ENCODE measurements around the gene SRGAP2B.
"Not testable (repeated sequence)": the region's sequence is repeated elsewhere in the genome, so short reads cannot be mapped to it uniquely, and the experiment has no call there.

SRGAP2B gene

GRCh38 chr1:145095284-145096057 is at the start of gene SRGAP2B, which contains the start of gene FAM72D:
Gene SRGAP2B, minus strand, starts transcription at chr1:145095328. Its CDS starts 2,427 bp downstream, at chr1:145092901.
Gene FAM72D, plus strand, starts transcription at chr1:145095974. Its CDS starts 874 bp downstream, at chr1:145096848.
- H3K4me1 ChIP-seq (ENCODE audit: control insufficient read depth, insufficient read depth, low read length, unreplicated experiment); H3K27ac ChIP-seq (ENCODE audit: low read depth, low read length); H3K27me3 ChIP-seq (ENCODE audit: insufficient read depth, low read length); H3K36me3 ChIP-seq (ENCODE audit: insufficient read depth, low read length); H2AFZ ChIP-seq (ENCODE audit: low read length, unreplicated experiment); H3K79me2 ChIP-seq (ENCODE audit: control insufficient read depth, insufficient read depth, low read length, unreplicated experiment): not testable (repeated sequence)
- peak within 1 kb of the TSS; percentile 63 for H3K4me3 ChIP-seq (ENCODE audit: low read depth, low read length)

- H3K4me1 ChIP-seq (ENCODE audit: control insufficient read depth, insufficient read depth, low read length, unreplicated experiment); H3K27me3 ChIP-seq (ENCODE audit: insufficient read depth, low read length); H3K79me2 ChIP-seq (ENCODE audit: control insufficient read depth, insufficient read depth, low read length, unreplicated experiment); H3K36me3 ChIP-seq (ENCODE audit: insufficient read depth, low read length); H3K4me3 ChIP-seq (ENCODE audit: low read depth, low read length); H3K27ac ChIP-seq (ENCODE audit: low read depth, low read length); H2AFZ ChIP-seq (ENCODE audit: low read length, unreplicated experiment): not testable (repeated sequence)
Observed at GRCh38 chr1:145144264-145144913, 49.3 kb upstream of the SRGAP2B start.

GRCh38 chr1:145140549-145140948 is 45.4 kb upstream of the SRGAP2B start:
- not testable (repeated sequence) for H3K4me1 ChIP-seq (ENCODE audit: control insufficient read depth, insufficient read depth, low read length, unreplicated experiment); H3K27ac ChIP-seq (ENCODE audit: low read depth, low read length); H3K27me3 ChIP-seq (ENCODE audit: insufficient read depth, low read length); H3K79me2 ChIP-seq (ENCODE audit: control insufficient read depth, insufficient read depth, low read length, unreplicated experiment); H3K36me3 ChIP-seq (ENCODE audit: insufficient read depth, low read length); H3K4me3 ChIP-seq (ENCODE audit: low read depth, low read length); H2AFZ ChIP-seq (ENCODE audit: low read length, unreplicated experiment)

- not testable (repeated sequence) for H3K36me3 ChIP-seq (ENCODE audit: insufficient read depth, low read length); H3K27ac ChIP-seq (ENCODE audit: low read depth, low read length); H2AFZ ChIP-seq (ENCODE audit: low read length, unreplicated experiment); H3K4me3 ChIP-seq (ENCODE audit: low read depth, low read length); H3K79me2 ChIP-seq (ENCODE audit: control insufficient read depth, insufficient read depth, low read length, unreplicated experiment); H3K27me3 ChIP-seq (ENCODE audit: insufficient read depth, low read length); H3K4me1 ChIP-seq (ENCODE audit: control insufficient read depth, insufficient read depth, low read length, unreplicated experiment)
Observed at GRCh38 chr1:145134476-145134875, 39.3 kb upstream of the SRGAP2B start.

GRCh38 chr1:145128697-145129469 is 33.8 kb upstream of the SRGAP2B start:
- H3K79me2 ChIP-seq (ENCODE audit: control insufficient read depth, insufficient read depth, low read length, unreplicated experiment); H3K36me3 ChIP-seq (ENCODE audit: insufficient read depth, low read length); H3K4me3 ChIP-seq (ENCODE audit: low read depth, low read length); H3K27ac ChIP-seq (ENCODE audit: low read depth, low read length); H3K27me3 ChIP-seq (ENCODE audit: insufficient read depth, low read length); H2AFZ ChIP-seq (ENCODE audit: low read length, unreplicated experiment); H3K4me1 ChIP-seq (ENCODE audit: control insufficient read depth, insufficient read depth, low read length, unreplicated experiment): not testable (repeated sequence)

- not testable (repeated sequence) for H3K79me2 ChIP-seq (ENCODE audit: control insufficient read depth, insufficient read depth, low read length, unreplicated experiment); H3K4me3 ChIP-seq (ENCODE audit: low read depth, low read length); H3K4me1 ChIP-seq (ENCODE audit: control insufficient read depth, insufficient read depth, low read length, unreplicated experiment); H3K27me3 ChIP-seq (ENCODE audit: insufficient read depth, low read length); H2AFZ ChIP-seq (ENCODE audit: low read length, unreplicated experiment); H3K36me3 ChIP-seq (ENCODE audit: insufficient read depth, low read length); H3K27ac ChIP-seq (ENCODE audit: low read depth, low read length)
Observed at GRCh38 chr1:145127144-145127543, 32.0 kb upstream of the SRGAP2B start.

GRCh38 chr1:145125112-145125511 is 30.0 kb upstream of the SRGAP2B start:
- not testable (repeated sequence) for H3K27ac ChIP-seq (ENCODE audit: low read depth, low read length); H2AFZ ChIP-seq (ENCODE audit: low read length, unreplicated experiment); H3K4me1 ChIP-seq (ENCODE audit: control insufficient read depth, insufficient read depth, low read length, unreplicated experiment); H3K36me3 ChIP-seq (ENCODE audit: insufficient read depth, low read length); H3K79me2 ChIP-seq (ENCODE audit: control insufficient read depth, insufficient read depth, low read length, unreplicated experiment); H3K4me3 ChIP-seq (ENCODE audit: low read depth, low read length); H3K27me3 ChIP-seq (ENCODE audit: insufficient read depth, low read length)

- H3K4me3 ChIP-seq (ENCODE audit: low read depth, low read length); H3K27me3 ChIP-seq (ENCODE audit: insufficient read depth, low read length); H3K79me2 ChIP-seq (ENCODE audit: control insufficient read depth, insufficient read depth, low read length, unreplicated experiment); H3K4me1 ChIP-seq (ENCODE audit: control insufficient read depth, insufficient read depth, low read length, unreplicated experiment); H3K27ac ChIP-seq (ENCODE audit: low read depth, low read length); H3K36me3 ChIP-seq (ENCODE audit: insufficient read depth, low read length); H2AFZ ChIP-seq (ENCODE audit: low read length, unreplicated experiment): not testable (repeated sequence)
Observed at GRCh38 chr1:145123992-145124641, 29.0 kb upstream of the SRGAP2B start.

- H2AFZ ChIP-seq (ENCODE audit: low read length, unreplicated experiment); H3K27me3 ChIP-seq (ENCODE audit: insufficient read depth, low read length); H3K4me1 ChIP-seq (ENCODE audit: control insufficient read depth, insufficient read depth, low read length, unreplicated experiment); H3K36me3 ChIP-seq (ENCODE audit: insufficient read depth, low read length); H3K27ac ChIP-seq (ENCODE audit: low read depth, low read length); H3K79me2 ChIP-seq (ENCODE audit: control insufficient read depth, insufficient read depth, low read length, unreplicated experiment); H3K4me3 ChIP-seq (ENCODE audit: low read depth, low read length): not testable (repeated sequence)
Observed at GRCh38 chr1:145123062-145123395, 27.9 kb upstream of the SRGAP2B start.

GRCh38 chr1:145122344-145123061 is 27.4 kb upstream of the SRGAP2B start:
- not testable (repeated sequence) for H3K27ac ChIP-seq (ENCODE audit: low read depth, low read length); H3K4me1 ChIP-seq (ENCODE audit: control insufficient read depth, insufficient read depth, low read length, unreplicated experiment); H3K4me3 ChIP-seq (ENCODE audit: low read depth, low read length); H3K79me2 ChIP-seq (ENCODE audit: control insufficient read depth, insufficient read depth, low read length, unreplicated experiment); H3K27me3 ChIP-seq (ENCODE audit: insufficient read depth, low read length); H3K36me3 ChIP-seq (ENCODE audit: insufficient read depth, low read length); H2AFZ ChIP-seq (ENCODE audit: low read length, unreplicated experiment)
